Nephron progenitor cell (in vitro differentiated cells): ENCODE results near the gene KIF23.
A peak's percentile ranks its signal among the peaks of the same experiment; 100 is the strongest.
"Not testable (repeated sequence)": the region's sequence is repeated elsewhere in the genome, so short reads cannot be mapped to it uniquely, and the experiment has no call there.

ENCODE experiments used
- DNase-seq: peaks from one replicate; pipeline ENCODE4 v3.0.0; 2021
- H3K27ac Mint-ChIP-seq: 2 replicates; pipeline ENCODE4 v1.8.0; 2021; ENCODE audit warnings: mild to moderate bottlenecking, moderate library complexity, mixed read lengths
- H3K27me3 Mint-ChIP-seq: 2 replicates; pipeline ENCODE4 v1.8.0; 2021; ENCODE audit warnings: mild to moderate bottlenecking, low read depth, mixed read lengths; ENCODE audit not compliant: poor library complexity
- H3K36me3 Mint-ChIP-seq: 2 replicates; pipeline ENCODE4 v1.8.0; 2021; ENCODE audit warnings: low read depth, mixed read lengths
- H3K4me1 Mint-ChIP-seq: 2 replicates; pipeline ENCODE4 v1.8.0; 2021; ENCODE audit warnings: mixed read lengths
- H3K4me3 Mint-ChIP-seq: 2 replicates; pipeline ENCODE4 v1.8.0; 2021; ENCODE audit warnings: mild to moderate bottlenecking, moderate library complexity, mixed read lengths
- H3K9me3 Mint-ChIP-seq: 2 replicates; pipeline ENCODE4 v1.8.0; 2021; ENCODE audit warnings: mild to moderate bottlenecking, moderate library complexity, mixed read lengths
- CTCF ChIP-seq: fragments of 200-600 bp; sonication (generic); IDR thresholded peaks from 2 replicates; pipeline ENCODE4 v1.5.0; 2021; ENCODE audit warnings: antibody characterized with exemption

Gene KIF23

GRCh38 chr15:69446953-69447352, 32.8 kb downstream of the KIF23 start:
- DNase-seq = no peak
- Mint-ChIP-seq H3K4me1 (peaks cover 5% of the 10 kb centered on the region), H3K27me3 (no peaks in the 10 kb centered on the region), H3K36me3 (peaks cover 41% of the 10 kb centered on the region), H3K27ac (peak overlapping the region; percentile 50), H3K4me3 (no peak overlapping the region), H3K9me3 (no peaks in the 10 kb centered on the region)
- TF ChIP-seq CTCF = no peak

- H3K9me3 Mint-ChIP-seq, H3K4me3 Mint-ChIP-seq, DNase-seq, H3K27ac Mint-ChIP-seq, H3K27me3 Mint-ChIP-seq: not testable (repeated sequence)
- peaks cover 31% of the 10 kb centered on the region for H3K4me1 Mint-ChIP-seq
- H3K36me3 Mint-ChIP-seq = peaks cover 44% of the 10 kb centered on the region
Measured at GRCh38 chr15:69450221-69450620, 36.1 kb downstream of the KIF23 start.

- H3K27me3 Mint-ChIP-seq = no peaks in the 10 kb centered on the region
- H3K36me3 Mint-ChIP-seq = peaks cover 44% of the 10 kb centered on the region
- peak overlapping the region; percentile 95 for H3K4me3 Mint-ChIP-seq
- no peaks in the 10 kb centered on the region for H3K9me3 Mint-ChIP-seq
- peaks cover 38% of the 10 kb centered on the region for H3K4me1 Mint-ChIP-seq
- DNase-seq = no peak
- peak overlapping the region; percentile 100 for H3K27ac Mint-ChIP-seq
- no peak for TF ChIP-seq CTCF
Measured at GRCh38 chr15:69450968-69451695, 37.0 kb downstream of the KIF23 start.

GRCh38 chr15:69451951-69452691, 38.0 kb downstream of the KIF23 start:
- Mint-ChIP-seq H3K27ac (peak overlapping the region; percentile 100), H3K4me1 (peaks cover 43% of the 10 kb centered on the region), H3K4me3 (peak overlapping the region; percentile 95), H3K27me3 (no peaks in the 10 kb centered on the region), H3K9me3 (no peaks in the 10 kb centered on the region), H3K36me3 (peaks cover 42% of the 10 kb centered on the region)
- DNase-seq = no peak
- TF ChIP-seq CTCF = no peak

- peak within 1 kb of the TSS; percentile 95 for H3K4me3 Mint-ChIP-seq
- H3K27ac Mint-ChIP-seq = peak within 1 kb of the TSS; percentile 100
- DNase-seq = peak; percentile 94
- H3K27me3 Mint-ChIP-seq = no peaks in the 10 kb centered on the region
- H3K9me3 Mint-ChIP-seq = no peaks in the 10 kb centered on the region
- no peak for TF ChIP-seq CTCF
- H3K4me1 Mint-ChIP-seq = peaks cover 48% of the 10 kb centered on the region
- H3K36me3 Mint-ChIP-seq = peaks cover 41% of the 10 kb centered on the region
Measured at GRCh38 chr15:69452692-69453521, 38.8 kb downstream of the KIF23 start, which contains the start of gene RPLP1. Gene RPLP1 (plus strand): TSS chr15:69452818. CDS start chr15:69452949, 131 bp downstream.

GRCh38 chr15:69454953-69455352, 40.8 kb downstream of the KIF23 start:
- Mint-ChIP-seq H3K27ac (no peak overlapping the region), H3K36me3 (peaks cover 45% of the 10 kb centered on the region), H3K27me3 (no peaks in the 10 kb centered on the region), H3K9me3 (no peaks in the 10 kb centered on the region), H3K4me3 (peak overlapping the region; percentile 95), H3K4me1 (peaks cover 48% of the 10 kb centered on the region)
- TF ChIP-seq CTCF = no peak
- DNase-seq = no peak
